ENCODE data around the gene DYNC1H1. TPM values are rescaled to one million over a fixed set of nuclear protein-coding genes. Genes with fewer than 3 reads are reported as not detected.
"Not testable (repeated sequence)": the region's sequence is repeated elsewhere in the genome, so short reads cannot be mapped to it uniquely, and the experiment has no call there.

Gene DYNC1H1
- total RNA-seq, 4 donors from 2014 or later: 608 to 897 (median 728) TPM

GRCh38 chr14:102063109-102063807 is 98.9 kb downstream of the DYNC1H1 start:
- intact Hi-C loops (cut with DNase I): loop anchor here (5.0 kb wide), 1 partner anchor 34 kb away; no protein-coding TSS in a partner anchor
- peak overlapping the region in 1 of 4 donors; percentile 5 for H3K4me3 ChIP-seq

GRCh38 chr14:102063808-102064429 is 99.5 kb downstream of the DYNC1H1 start:
- WGBS: 80% methylated on average over 14 of the region's 14 CpGs
- TF ChIP-seq EP300 (IDR thresholded peaks at IDR 0.05): no peak
- TF ChIP-seq POLR2AphosphoS5 (IDR thresholded peaks at IDR 0.05): no peak
- Histone ChIP-seq H3K27me3 (no peaks in the 10 kb centered on the region), H3K4me3 (no peak overlapping the region), H3K27ac (replicated peaks in 1 of 4) (peak overlapping the region in 3 of 4 donors; percentile 31 to 48 (median 40)), H3K4me1 (peaks cover 8 to 15% (median 14%) of the 10 kb centered on the region in 4 donors), H3K36me3 (no peaks in the 10 kb centered on the region), H3K9me3 (no peaks in the 10 kb centered on the region)
- no peak for DNase-seq (ENCODE audit: extremely low spot score)
- intact Hi-C loops (cut with DNase I): loop anchor here (5.0 kb wide), 1 partner anchor 33 kb away; no protein-coding TSS in a partner anchor

More at GRCh38 chr14:102063109-102063807, 98.9 kb downstream of the DYNC1H1 start:
- Histone ChIP-seq H3K27ac (replicated peaks in 1 of 4) (peak overlapping the region in 3 of 4 donors; percentile 31 to 48 (median 40)), H3K27me3 (no peaks in the 10 kb centered on the region), H3K9me3 (no peaks in the 10 kb centered on the region), H3K4me1 (peaks cover 8 to 15% (median 14%) of the 10 kb centered on the region in 4 donors), H3K36me3 (no peaks in the 10 kb centered on the region)
- DNase-seq (ENCODE audit: extremely low spot score): peak; percentile 97
- TF ChIP-seq EP300 (IDR thresholded peaks at IDR 0.05) (no peak), POLR2A (IDR thresholded peaks at IDR 0.05; ENCODE audit: low read depth) (no peak), CTCF (IDR thresholded peaks at IDR 0.05) (peak; percentile 40 to 57 (median 56)), POLR2AphosphoS5 (IDR thresholded peaks at IDR 0.05) (peak; percentile 27 to 38)
- WGBS: 35% methylated on average over 24 of the region's 26 CpGs

GRCh38 chr14:102064590-102064989 is 100.2 kb downstream of the DYNC1H1 start:
- H3K27ac ChIP-seq (replicated peaks in 1 of 4); H3K4me3 ChIP-seq; H3K36me3 ChIP-seq; H3K9me3 ChIP-seq; DNase-seq (ENCODE audit: extremely low spot score); H3K27me3 ChIP-seq: not testable (repeated sequence)
- intact Hi-C loops (cut with DNase I): loop anchor here (5.0 kb wide), 1 partner anchor 33 kb away; no protein-coding TSS in a partner anchor
- H3K4me1 ChIP-seq: peaks cover 8 to 15% (median 14%) of the 10 kb centered on the region in 4 donors
- WGBS: 92% methylated on average over 8 of the region's 8 CpGs

GRCh38 chr14:102066041-102066451 is 101.7 kb downstream of the DYNC1H1 start:
- Histone ChIP-seq H3K4me3 (no peak overlapping the region), H3K4me1 (peaks cover 8 to 17% (median 17%) of the 10 kb centered on the region in 4 donors), H3K27me3 (no peaks in the 10 kb centered on the region), H3K27ac (replicated peaks in 1 of 4) (no peak overlapping the region), H3K9me3 (no peaks in the 10 kb centered on the region), H3K36me3 (no peaks in the 10 kb centered on the region)
- WGBS: 93% methylated on average over 2 of the region's 12 CpGs
- intact Hi-C loops (cut with DNase I): no loop called here
- no peak for DNase-seq (ENCODE audit: extremely low spot score)
- TF ChIP-seq POLR2A (IDR thresholded peaks at IDR 0.05; ENCODE audit: low read depth) (no peak), EP300 (IDR thresholded peaks at IDR 0.05) (no peak), POLR2AphosphoS5 (IDR thresholded peaks at IDR 0.05) (no peak), CTCF (IDR thresholded peaks at IDR 0.05) (no peak)

- TF ChIP-seq POLR2A (IDR thresholded peaks at IDR 0.05; ENCODE audit: low read depth): no peak
- TF ChIP-seq EP300 (IDR thresholded peaks at IDR 0.05): no peak
- TF ChIP-seq POLR2AphosphoS5 (IDR thresholded peaks at IDR 0.05): peak in 1 of 2 donors; percentile 15
- peaks cover 0 to 10% (median 9%) of the 10 kb centered on the region in 4 donors for H3K4me1 ChIP-seq
- no peak overlapping the region for H3K4me3 ChIP-seq
- no peaks in the 10 kb centered on the region for H3K27me3 ChIP-seq
- H3K36me3 ChIP-seq: no peaks in the 10 kb centered on the region
- 61% methylated on average over 10 of the region's 10 CpGs for WGBS
- DNase-seq (ENCODE audit: extremely low spot score): no peak
- intact Hi-C loops (cut with DNase I): no loop called here
- H3K27ac ChIP-seq (replicated peaks in 1 of 4): peak overlapping the region; percentile 18 to 58 (median 44)
- H3K9me3 ChIP-seq: no peaks in the 10 kb centered on the region
Observed at GRCh38 chr14:102071283-102071998, 107.1 kb downstream of the DYNC1H1 start.

Data from esophagus muscularis mucosa (tissue), 4 donors.